ENCODE measurements around the gene KIF17.

KIF17 gene

DNA sequence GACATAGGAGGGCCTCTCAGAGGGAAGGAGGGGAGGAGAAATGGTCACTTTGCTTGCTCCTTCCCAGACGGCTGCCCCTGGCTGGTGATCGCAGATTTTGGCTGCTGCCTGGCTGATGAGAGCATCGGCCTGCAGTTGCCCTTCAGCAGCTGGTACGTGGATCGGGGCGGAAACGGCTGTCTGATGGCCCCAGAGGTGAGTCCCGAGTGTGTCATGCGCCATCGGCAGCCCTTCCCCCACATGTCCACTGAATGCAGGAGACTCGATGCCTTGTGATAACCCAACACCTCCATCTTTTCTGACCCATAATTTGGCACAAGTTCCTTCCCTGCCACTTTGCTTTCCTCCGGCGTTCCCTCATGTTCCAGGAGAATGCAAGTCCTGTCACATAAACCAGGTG, 69.4 kb downstream of the KIF17 start:
- TF ChIP-seq, protein P1, sequence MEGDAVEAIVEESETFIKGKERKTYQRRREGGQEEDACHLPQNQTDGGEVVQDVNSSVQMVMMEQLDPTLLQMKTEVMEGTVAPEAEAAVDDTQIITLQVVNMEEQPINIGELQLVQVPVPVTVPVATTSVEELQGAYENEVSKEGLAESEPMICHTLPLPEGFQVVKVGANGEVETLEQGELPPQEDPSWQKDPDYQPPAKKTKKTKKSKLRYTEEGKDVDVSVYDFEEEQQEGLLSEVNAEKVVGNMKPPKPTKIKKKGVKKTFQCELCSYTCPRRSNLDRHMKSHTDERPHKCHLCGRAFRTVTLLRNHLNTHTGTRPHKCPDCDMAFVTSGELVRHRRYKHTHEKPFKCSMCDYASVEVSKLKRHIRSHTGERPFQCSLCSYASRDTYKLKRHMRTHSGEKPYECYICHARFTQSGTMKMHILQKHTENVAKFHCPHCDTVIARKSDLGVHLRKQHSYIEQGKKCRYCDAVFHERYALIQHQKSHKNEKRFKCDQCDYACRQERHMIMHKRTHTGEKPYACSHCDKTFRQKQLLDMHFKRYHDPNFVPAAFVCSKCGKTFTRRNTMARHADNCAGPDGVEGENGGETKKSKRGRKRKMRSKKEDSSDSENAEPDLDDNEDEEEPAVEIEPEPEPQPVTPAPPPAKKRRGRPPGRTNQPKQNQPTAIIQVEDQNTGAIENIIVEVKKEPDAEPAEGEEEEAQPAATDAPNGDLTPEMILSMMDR (IDR thresholded peaks at IDR 0.05; ENCODE audit: low read depth, low read length): no peak
- no peak for DNase-seq (ENCODE audit: low read depth in 2 of 2)
- H3K4me3 ChIP-seq (replicated peaks in 1 of 2; ENCODE audit: low read depth in 2 of 2, low read length in 2 of 2): no peak overlapping the region

DNA sequence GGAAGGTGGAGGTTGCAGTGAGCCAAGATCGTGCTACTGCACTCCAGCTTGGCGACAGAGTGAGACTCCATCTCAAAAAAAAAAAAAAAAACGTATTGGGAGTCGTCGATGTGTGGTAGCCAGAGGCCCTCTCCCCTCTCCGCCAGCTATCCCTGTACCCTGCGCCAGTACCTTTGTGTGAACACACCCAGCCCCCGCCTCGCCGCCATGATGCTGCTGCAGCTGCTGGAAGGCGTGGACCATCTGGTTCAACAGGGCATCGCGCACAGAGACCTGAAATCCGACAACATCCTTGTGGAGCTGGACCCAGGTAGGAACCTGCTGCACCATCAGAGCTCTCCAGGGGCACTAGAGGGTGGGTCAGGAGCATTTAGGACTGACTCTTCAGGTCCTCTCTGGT, 72.4 kb downstream of the KIF17 start:
- DNase-seq (ENCODE audit: low read depth in 2 of 2): no peak
- TF ChIP-seq, protein P1 (IDR thresholded peaks at IDR 0.05; ENCODE audit: low read depth, low read length): no peak

DNA sequence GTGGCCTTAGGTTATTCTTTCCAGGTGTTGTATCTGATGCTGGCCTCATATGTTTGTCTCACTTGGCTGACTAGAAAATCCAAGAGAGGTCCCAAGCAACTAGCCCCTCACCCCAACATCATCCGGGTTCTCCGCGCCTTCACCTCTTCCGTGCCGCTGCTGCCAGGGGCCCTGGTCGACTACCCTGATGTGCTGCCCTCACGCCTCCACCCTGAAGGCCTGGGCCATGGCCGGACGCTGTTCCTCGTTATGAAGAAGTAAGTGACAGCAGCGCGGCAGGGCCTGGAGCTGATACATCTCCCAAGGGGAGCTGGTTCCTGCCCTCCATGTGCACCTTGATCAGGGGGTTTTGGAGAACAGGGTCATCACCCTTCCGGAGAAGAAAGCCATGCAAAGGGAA, 73.4 kb downstream of the KIF17 start:
- DNase-seq (ENCODE audit: low read depth in 2 of 2): no peak
- no peak overlapping the region for H3K4me3 ChIP-seq (replicated peaks in 1 of 2; ENCODE audit: low read depth in 2 of 2, low read length in 2 of 2)
- TF ChIP-seq, protein P1 (IDR thresholded peaks at IDR 0.05; ENCODE audit: low read depth, low read length): no peak

More for the DNA sequence above, 72.4 kb downstream of the KIF17 start:
- H3K4me3 ChIP-seq (replicated peaks in 1 of 2; ENCODE audit: low read depth in 2 of 2, low read length in 2 of 2): no peak overlapping the region

DNA sequence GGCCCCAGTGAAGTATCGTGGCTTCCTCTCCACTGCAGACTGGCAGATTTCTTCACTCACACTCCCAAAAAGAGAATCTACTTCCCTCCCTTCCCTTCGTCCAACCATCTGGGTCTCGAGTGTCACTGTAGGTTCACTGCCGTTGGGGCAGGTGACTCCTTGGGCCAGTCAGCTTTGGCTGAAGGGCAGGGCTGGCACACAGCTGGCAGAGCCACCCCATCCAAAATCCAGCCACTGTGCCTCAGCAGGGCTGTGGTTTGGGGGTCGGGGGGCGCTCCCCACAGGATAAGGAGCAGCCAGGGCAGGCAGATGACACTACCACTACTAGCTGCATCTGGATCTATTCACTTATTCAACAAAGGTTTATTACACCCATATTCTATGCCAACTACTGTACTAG, 74.7 kb downstream of the KIF17 start:
- DNase-seq (ENCODE audit: low read depth in 2 of 2): no peak
- TF ChIP-seq, protein P1 (IDR thresholded peaks at IDR 0.05; ENCODE audit: low read depth, low read length): no peak
- H3K4me3 ChIP-seq (replicated peaks in 1 of 2; ENCODE audit: low read depth in 2 of 2, low read length in 2 of 2): no peak overlapping the region

DNA sequence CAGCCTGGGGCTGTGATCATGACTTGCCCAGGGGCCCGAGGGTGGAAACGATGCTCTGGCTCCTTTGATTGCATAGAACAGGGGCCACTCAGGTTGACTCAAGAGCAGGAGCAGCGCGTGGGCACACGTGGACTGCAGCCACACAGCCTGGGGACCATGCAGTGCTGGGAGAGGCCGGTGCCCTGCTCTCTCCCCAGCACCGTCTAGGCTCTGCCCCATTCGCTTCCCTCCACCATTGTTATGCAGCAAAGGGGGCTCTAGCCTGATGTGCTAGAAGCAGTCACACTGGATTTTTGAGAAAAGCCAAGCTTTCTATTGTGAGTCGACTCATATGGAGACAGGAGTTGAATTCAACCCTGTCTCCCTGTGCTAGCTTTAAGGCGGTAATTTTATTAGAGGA, 75.8 kb downstream of the KIF17 start:
- no peak overlapping the region for H3K4me3 ChIP-seq (replicated peaks in 1 of 2; ENCODE audit: low read depth in 2 of 2, low read length in 2 of 2)
- DNase-seq (ENCODE audit: low read depth in 2 of 2): no peak
- TF ChIP-seq, protein P1 (IDR thresholded peaks at IDR 0.05; ENCODE audit: low read depth, low read length): no peak

DNA sequence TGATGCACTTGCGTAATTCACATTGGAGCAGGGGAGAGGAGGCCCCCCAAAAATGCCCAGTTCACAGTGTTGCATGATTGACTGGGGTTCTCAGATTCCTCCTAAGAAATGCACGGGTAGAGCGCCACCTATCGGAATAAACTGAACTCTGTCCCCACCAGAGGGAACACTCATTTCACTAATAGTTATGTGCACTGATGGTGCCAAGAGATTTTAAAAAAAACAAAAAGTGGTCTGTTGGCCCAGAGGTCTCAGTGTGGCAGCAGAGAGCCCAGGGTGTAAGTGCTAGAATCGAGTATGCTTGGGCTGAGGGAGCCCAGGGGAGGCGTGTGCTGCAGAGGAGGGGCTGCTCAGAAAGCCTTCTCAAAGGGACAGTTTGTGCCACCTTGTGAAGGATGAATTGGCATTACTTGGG, 77.6 kb downstream of the KIF17 start:
- DNase-seq (ENCODE audit: low read depth in 2 of 2): peak; percentile 69 to 71
- H3K4me3 ChIP-seq (replicated peaks in 1 of 2; ENCODE audit: low read depth in 2 of 2, low read length in 2 of 2): no peak overlapping the region
- TF ChIP-seq, protein P1 (IDR thresholded peaks at IDR 0.05; ENCODE audit: low read depth, low read length): peak; percentile 73

DNA sequence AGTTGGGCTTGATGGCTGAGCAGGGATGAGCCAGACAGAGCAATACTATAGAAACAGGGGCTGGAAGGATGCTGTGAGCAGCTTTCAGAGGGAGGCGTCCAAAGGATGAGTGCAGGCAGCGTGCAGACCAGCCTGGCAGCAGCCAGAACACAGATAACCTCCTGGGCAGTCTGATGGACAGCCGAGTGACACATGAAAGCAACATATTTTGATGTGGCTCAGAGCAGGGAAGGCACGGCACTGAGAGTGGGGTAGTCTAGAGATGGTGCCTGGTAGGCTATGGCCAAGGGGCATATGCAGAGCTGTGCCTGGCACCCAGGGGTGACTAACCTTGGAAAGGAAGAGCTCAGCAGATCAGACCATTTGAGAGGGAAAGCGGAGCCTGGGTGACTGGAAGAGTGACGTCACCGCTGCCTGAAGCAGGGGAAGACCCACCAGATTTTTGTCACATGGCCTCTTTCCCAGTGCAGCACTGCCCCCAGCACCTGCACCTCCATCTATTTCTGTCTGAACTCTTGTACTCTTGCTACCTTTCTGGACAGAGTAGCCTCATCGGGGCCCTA, 80.9 kb downstream of the KIF17 start:
- no peak for DNase-seq (ENCODE audit: low read depth in 2 of 2)
- H3K4me3 ChIP-seq (replicated peaks in 1 of 2; ENCODE audit: low read depth in 2 of 2, low read length in 2 of 2): no peak overlapping the region
- TF ChIP-seq, protein P1 (IDR thresholded peaks at IDR 0.05; ENCODE audit: low read depth, low read length): no peak
